ENCODE measurements around the gene RGS10. TPM values are rescaled to one million over a fixed set of nuclear protein-coding genes. Genes with fewer than 3 reads are reported as not detected.

Gene RGS10
- total and polyA plus RNA-seq, 2 of the 8 experiments (the other 6 are each of a cell fraction or from before 2014, with no cell fraction given), result 5.5 to 13.1 TPM

DNA sequence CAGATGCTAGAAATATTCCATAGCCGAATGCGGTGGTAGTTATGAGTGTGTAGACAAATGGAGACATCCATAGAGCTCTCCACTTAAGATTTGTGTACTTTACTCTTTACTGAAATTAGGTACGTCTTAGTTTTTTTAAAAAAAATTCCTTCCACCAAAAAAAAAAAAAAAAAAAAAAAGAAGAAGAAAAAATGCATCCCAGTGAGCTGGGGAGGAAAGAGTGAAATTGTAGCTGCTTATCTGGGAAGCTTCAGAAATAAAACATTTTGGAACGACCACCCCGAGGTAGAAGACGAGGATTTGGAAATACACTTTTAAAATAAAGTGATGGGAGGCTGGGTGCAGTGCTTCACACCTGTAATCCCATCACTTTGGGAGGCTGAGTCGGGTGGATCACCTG, 53.8 kb downstream of the RGS10 start (continued):
- TF ChIP-seq HDAC6 (IDR thresholded peaks at IDR 0.05; ENCODE audit: low read depth, low read length), result no peak

All from H1 (cell line).